OCI-LY1 (cell line): ENCODE results near the gene KCNMA1.

Experiments used
- H2AFZ ChIP-seq: fragments of 200-600 bp; sonication (generic), shearing (Covaris generic); 2 replicates; pipeline ENCODE4 v1.6.0; 2014; ENCODE audit warnings: antibody characterized with exemption, mild to moderate bottlenecking, low read length
- H3F3A ChIP-seq: fragments of 200-600 bp; sonication (generic), shearing (Covaris generic); 2 replicates; pipeline ENCODE4 v1.6.0; 2014; ENCODE audit warnings: mild to moderate bottlenecking, antibody characterized with exemption, low read length, moderate library complexity; ENCODE audit not compliant: insufficient read depth
- H3K27ac ChIP-seq: fragments of 200-600 bp; sonication (generic); 2 replicates; pipeline ENCODE4 v1.5.1; 2014; ENCODE audit warnings: low read length, mixed run types, mild to moderate bottlenecking, low read depth; ENCODE audit not compliant: poor library complexity, severe bottlenecking
- H3K27me3 ChIP-seq: fragments of 200-600 bp; sonication (generic); 2 replicates; pipeline ENCODE4 v1.6.0; 2014; ENCODE audit warnings: antibody characterized with exemption, mild to moderate bottlenecking, low read length, moderate library complexity; ENCODE audit not compliant: insufficient read depth
- H3K36me3 ChIP-seq: fragments of 200-600 bp; sonication (generic); 2 replicates; pipeline ENCODE4 v1.6.1; 2014; ENCODE audit warnings: mild to moderate bottlenecking, antibody characterized with exemption, low read length, moderate library complexity, mixed read lengths; ENCODE audit not compliant: insufficient read depth
- H3K4me1 ChIP-seq: fragments of 200-600 bp; sonication (generic); 2 replicates; pipeline ENCODE4 v1.5.1; 2014; ENCODE audit warnings: mild to moderate bottlenecking, low read length, moderate library complexity; ENCODE audit not compliant: insufficient read depth, severe bottlenecking
- H3K4me2 ChIP-seq: fragments of 200-600 bp; sonication (generic), shearing (Covaris generic); 2 replicates; pipeline ENCODE4 v1.6.1; 2014; ENCODE audit warnings: low read length
- H3K4me3 ChIP-seq: fragments of 200-600 bp; sonication (generic); 2 replicates; pipeline ENCODE4 v1.5.1; 2014; ENCODE audit warnings: low read length, low read depth, mild to moderate bottlenecking, mixed read lengths; ENCODE audit not compliant: poor library complexity, severe bottlenecking
- H3K79me2 ChIP-seq: fragments of 200-600 bp; shearing (Covaris generic); 2 replicates; pipeline ENCODE4 v1.6.1; 2016; ENCODE audit warnings: mixed run types, low read length, mixed read lengths; ENCODE audit not compliant: insufficient read depth
- H3K9ac ChIP-seq: fragments of 200-600 bp; sonication (generic), shearing (Covaris generic); 2 replicates; pipeline ENCODE4 v1.6.1; 2014; ENCODE audit warnings: mild to moderate bottlenecking, low read length, mixed read lengths
- H3K9me2 ChIP-seq: fragments of 200-600 bp; sonication (generic), shearing (Covaris generic); 2 replicates; pipeline ENCODE4 v1.6.1; 2014; ENCODE audit warnings: low read depth, mild to moderate bottlenecking, low read length, mixed read lengths
- H3K9me3 ChIP-seq: fragments of 200-600 bp; shearing (Covaris generic); 2 replicates; pipeline ENCODE4 v1.6.1; 2014; ENCODE audit warnings: low read length, mixed read lengths
- H4K20me1 ChIP-seq: fragments of 200-600 bp; sonication (generic), shearing (Covaris generic); 2 replicates; pipeline ENCODE4 v1.6.0; 2016; ENCODE audit warnings: mild to moderate bottlenecking, low read length; ENCODE audit not compliant: insufficient read depth
- CTCF ChIP-seq: fragments of 200-600 bp; sonication (generic), shearing (Covaris generic); IDR thresholded peaks from 2 replicates; pipeline ENCODE4 v1.5.1; 2017; ENCODE audit warnings: mild to moderate bottlenecking, antibody characterized with exemption, low read length, moderate library complexity, mixed read lengths
- EZH2 ChIP-seq: fragments of 200-600 bp; sonication (generic), shearing (Covaris generic); IDR thresholded peaks from 2 replicates; pipeline ENCODE4 v1.8.0; 2017; ENCODE audit warnings: borderline replicate concordance, mixed run types, mild to moderate bottlenecking, antibody characterized with exemption, low read length, moderate library complexity, mixed read lengths

The KCNMA1 gene

GRCh38 chr10:77555591-77556212 lies 81.9 kb downstream of the KCNMA1 start:
- Histone ChIP-seq H3K9me3 (no peaks in the 10 kb centered on the region), H3F3A (no peaks in the 10 kb centered on the region), H3K9ac (no peak overlapping the region), H3K4me1 (no peaks in the 10 kb centered on the region), H3K4me2 (no peak overlapping the region), H3K27ac (no peak overlapping the region), H3K36me3 (no peaks in the 10 kb centered on the region), H4K20me1 (no peaks in the 10 kb centered on the region), H3K4me3 (no peak overlapping the region), H3K9me2 (no peaks in the 10 kb centered on the region), H3K79me2 (no peaks in the 10 kb centered on the region), H3K27me3 (no peaks in the 10 kb centered on the region), H2AFZ (no peak overlapping the region)
- TF ChIP-seq EZH2: no peak
- no peak for TF ChIP-seq CTCF

GRCh38 chr10:77554996-77555397 lies 82.6 kb downstream of the KCNMA1 start:
- Histone ChIP-seq H2AFZ (no peak overlapping the region), H3K27ac (no peak overlapping the region), H4K20me1 (no peaks in the 10 kb centered on the region), H3K4me3 (no peak overlapping the region), H3K36me3 (no peaks in the 10 kb centered on the region), H3K9me2 (no peaks in the 10 kb centered on the region), H3K4me1 (no peaks in the 10 kb centered on the region), H3K27me3 (no peaks in the 10 kb centered on the region), H3K79me2 (no peaks in the 10 kb centered on the region), H3F3A (no peaks in the 10 kb centered on the region), H3K4me2 (no peak overlapping the region), H3K9ac (no peak overlapping the region), H3K9me3 (no peaks in the 10 kb centered on the region)
- TF ChIP-seq EZH2: no peak

- Histone ChIP-seq H3K4me2 (no peak overlapping the region), H3K36me3 (no peaks in the 10 kb centered on the region), H3K27ac (no peak overlapping the region), H3K9ac (no peak overlapping the region), H3K27me3 (no peaks in the 10 kb centered on the region), H2AFZ (no peak overlapping the region), H3K4me1 (no peaks in the 10 kb centered on the region), H3F3A (no peaks in the 10 kb centered on the region), H4K20me1 (no peaks in the 10 kb centered on the region), H3K4me3 (no peak overlapping the region), H3K79me2 (no peaks in the 10 kb centered on the region), H3K9me2 (no peaks in the 10 kb centered on the region), H3K9me3 (no peaks in the 10 kb centered on the region)
- no peak for TF ChIP-seq CTCF
- TF ChIP-seq EZH2: no peak
These were observed 83.6 kb downstream of the KCNMA1 start for GRCh38 chr10:77553966-77554365.

- TF ChIP-seq CTCF: no peak
- TF ChIP-seq EZH2: no peak
- H3K9ac ChIP-seq: no peak overlapping the region
- no peaks in the 10 kb centered on the region for H3K79me2 ChIP-seq
- H3K27ac ChIP-seq: no peak overlapping the region
- no peaks in the 10 kb centered on the region for H4K20me1 ChIP-seq
- no peaks in the 10 kb centered on the region for H3K36me3 ChIP-seq
- H3K4me2 ChIP-seq: no peak overlapping the region
- no peaks in the 10 kb centered on the region for H3K27me3 ChIP-seq
- H3K9me2 ChIP-seq: no peaks in the 10 kb centered on the region
- H3K4me1 ChIP-seq: no peaks in the 10 kb centered on the region
- H3K4me3 ChIP-seq: no peak overlapping the region
- no peak overlapping the region for H2AFZ ChIP-seq
- no peaks in the 10 kb centered on the region for H3F3A ChIP-seq
- H3K9me3 ChIP-seq: no peaks in the 10 kb centered on the region
These were observed 84.3 kb downstream of the KCNMA1 start for GRCh38 chr10:77553311-77553710.
